ENCODE measurements around the gene SPINK2.

- TF ChIP-seq CTCF (IDR thresholded peaks at IDR 0.05): no peak
- no peak for TF ChIP-seq POLR2A (IDR thresholded peaks at IDR 0.05)
Measured at GRCh38 chr4:56859841-56860240, 38.3 kb upstream of the SPINK2 start.
